ENCODE data around the gene SLC26A6. TPM values are rescaled to one million over a fixed set of nuclear protein-coding genes. Genes with fewer than 3 reads are reported as not detected.

The SLC26A6 gene
- total RNA-seq, 1 donor from 2014 or later, result 45.5 TPM

Other genes starting within 250 kb of the SLC26A6 start
- gene PLXNB1, start 205.4 kb downstream of the SLC26A6 start, total RNA-seq, result 38.2 and 191 TPM in 2 replicates
- 24.0 and 37.5 TPM in 2 replicates for gene CCDC51, start 195.3 kb downstream of the SLC26A6 start, total RNA-seq
- 201 and 228 TPM in 2 replicates for gene TMA7, start 195.2 kb downstream of the SLC26A6 start, total RNA-seq
- 4.3 and 5.2 TPM in 2 replicates for gene ATRIP, start 188.7 kb downstream of the SLC26A6 start, total RNA-seq
- 116 and 143 TPM in 2 replicates for gene SHISA5, start 131.3 kb downstream of the SLC26A6 start, total RNA-seq
- 11.3 and 38.2 TPM in 2 replicates for gene PFKFB4, start 78.7 kb downstream of the SLC26A6 start, total RNA-seq
- gene UCN2, start 71.7 kb downstream of the SLC26A6 start, total RNA-seq, result 4.0 and 11.5 TPM in 2 replicates
- 129 and 165 TPM in 2 replicates for gene COL7A1, start 40.1 kb downstream of the SLC26A6 start, total RNA-seq
- gene UQCRC1, start 25.8 kb downstream of the SLC26A6 start, total RNA-seq, result 549 and 618 TPM in 2 replicates
- not detected in 2 replicates for gene TMEM89, start 13.7 kb downstream of the SLC26A6 start, total RNA-seq
- 1.9 and 2.7 TPM in 2 replicates for gene CELSR3, start 27.4 kb upstream of the SLC26A6 start, total RNA-seq
- 6.3 and 26.7 TPM in 2 replicates for gene NCKIPSD, start 50.5 kb upstream of the SLC26A6 start, total RNA-seq
- 50.7 and 96.5 TPM in 2 replicates for gene IP6K2, start 81.8 kb upstream of the SLC26A6 start, total RNA-seq
- gene PRKAR2A, start 212.4 kb upstream of the SLC26A6 start, total RNA-seq, result 33.5 and 44.5 TPM in 2 replicates